ENCODE data around the gene ATE1. TPM values are rescaled to one million over a fixed set of nuclear protein-coding genes. Genes with fewer than 3 reads are reported as not detected.

The ATE1 gene
- total and polyA plus RNA-seq, 2 donors (not counting 3 experiments of a cell fraction or from before 2014, with no cell fraction given): 8.7 to 27.1 TPM

- no peaks in the 10 kb centered on the region for H3K79me2 ChIP-seq (ENCODE audit: control insufficient read depth, insufficient read depth, low read length)
- dilution Hi-C loops (cut with MboI; ENCODE audit: extremely low pct_ligation_motif_present, low sequenced_read_pairs) (no loop called here), intact Hi-C loops (cut with micrococcal nuclease) (no loop called here)
- no peak overlapping the region for H3K27ac ChIP-seq (ENCODE audit: insufficient read depth, low read depth, low read length)
- ChIA-PET CTCF (interaction anchor here (0.9 to 1.9 kb wide), 4 partner anchors 8 to 12 kb away, joined by 3 to 6 read pairs (median 4); no protein-coding TSS in a partner anchor), POLR2A (no interaction called here)
- no peaks in the 10 kb centered on the region for H3K9me1 ChIP-seq (replicated peaks; ENCODE audit: control insufficient read depth, extremely low read depth, insufficient read depth, low read length)
- no TSS peak for BruUV-seq (replicated peaks)
- no peaks in the 10 kb centered on the region for H3K27me3 ChIP-seq (ENCODE audit: control insufficient read depth in 2 of 2, insufficient read depth in 2 of 2, low read length in 2 of 2)
- no peaks in the 10 kb centered on the region for H3K36me3 ChIP-seq (ENCODE audit: control insufficient read depth in 2 of 2, extremely low read depth in 1 of 2, insufficient read depth in 2 of 2, low read length in 2 of 2)
- no peaks in the 10 kb centered on the region for H3K4me1 ChIP-seq (ENCODE audit: control insufficient read depth, extremely low read depth, insufficient read depth, low read length)
- no peak for DNase-seq (ENCODE audit: low read depth, low spot score)
- H4K20me1 ChIP-seq (replicated peaks; ENCODE audit: control insufficient read depth, extremely low read depth, insufficient read depth, low read length): no peaks in the 10 kb centered on the region
- H3K9ac ChIP-seq (replicated peaks; ENCODE audit: extremely low read depth, insufficient read depth, low read length): no peak overlapping the region
- no peaks in the 10 kb centered on the region for H3K9me3 ChIP-seq (replicated peaks; ENCODE audit: control insufficient read depth, insufficient read depth, low read length)
- no peak overlapping the region for H3K4me3 ChIP-seq (replicated peaks in 1 of 3; ENCODE audit: insufficient read depth in 1 of 3, low read depth in 1 of 3, low read length in 3 of 3)
- no peak for TF ChIP-seq MYC (IDR thresholded peaks at IDR 0.05; ENCODE audit: low read depth, low read length)
- TF ChIP-seq MAX (IDR thresholded peaks at IDR 0.05; ENCODE audit: insufficient read depth, insufficient read length): no peak
- no peak for TF ChIP-seq GATA2 (IDR thresholded peaks at IDR 0.05; ENCODE audit: insufficient read depth, insufficient read length, low read depth, low read length)
- TF ChIP-seq JUN (IDR thresholded peaks at IDR 0.05; ENCODE audit: borderline replicate concordance, insufficient read depth, insufficient read length, low read depth): no peak
- TF ChIP-seq POLR2AphosphoS5 (IDR thresholded peaks at IDR 0.05; ENCODE audit: insufficient read depth, low read depth, low read length): no peak
- TF ChIP-seq FOS (IDR thresholded peaks at IDR 0.05; ENCODE audit: borderline replicate concordance, insufficient read depth, low read length): no peak
- TF ChIP-seq EZH2 (IDR thresholded peaks at IDR 0.05; ENCODE audit: borderline replicate concordance, low read depth, low read length, severe bottlenecking): no peak
- no peak for TF ChIP-seq CTCF (IDR thresholded peaks at IDR 0.05; ENCODE audit: extremely low read depth in 1 of 2, insufficient read depth in 1 of 2, low read depth in 1 of 2, low read length in 2 of 2)
- no peak for TF ChIP-seq POLR2A (IDR thresholded peaks at IDR 0.05; ENCODE audit: low read depth, low read length)
- FAIRE-seq: no peak
- no peak overlapping the region for H2AFZ ChIP-seq (ENCODE audit: low read depth, low read length)
- H3K4me2 ChIP-seq (ENCODE audit: insufficient read depth, low read length): no peak overlapping the region
Measured at GRCh38 chr10:121724282-121724681, 203.5 kb downstream of the ATE1 start.
